B cell (primary cell): ENCODE measurements around the gene CRY1. TPM values are rescaled to one million over a fixed set of nuclear protein-coding genes. Genes with fewer than 3 reads are reported as not detected.

ENCODE experiments used
- ATAC-seq: fragments of 200-7000 bp; cut with Tn5 transposase; one replicate; pipeline ENCODE4 v1.10.0; 2021; ENCODE audit warnings: low read depth, mild to moderate bottlenecking, moderate number of reproducible peaks, moderate library complexity
- CTCF ChIA-PET: fragments of 350-600 bp; sonication (Branson Sonifier 250); formaldehyde crosslinking; loops from one replicate; lab custom pipeline; 2021; ENCODE audit warnings: antibody characterized with exemption, inconsistent platforms; lab: Charles Lee
- POLR2A ChIA-PET: fragments of 350-600 bp; sonication (Branson Sonifier 250); formaldehyde crosslinking; loops from one replicate; lab custom pipeline; 2021; ENCODE audit warnings: antibody characterized with exemption; lab: Charles Lee
- DNase-seq: peaks from one replicate; pipeline ENCODE4 v3.0.0; 2013
- H2AFZ ChIP-seq: 2 replicates; pipeline ENCODE4 v1.6.1; 2012; ENCODE audit warnings: mild to moderate bottlenecking, low read depth, low read length; ENCODE audit not compliant: insufficient read depth, poor library complexity, severe bottlenecking
- H3K27ac ChIP-seq, 2 donors: 1 replicate in 1 of 2; 2 replicates in 1 of 2; pipeline ENCODE4 v1.5.1; 2012 to 2013; ENCODE audit warnings: low read length in 2 of 2, mild to moderate bottlenecking in 2 of 2, moderate library complexity in 1 of 2
- H3K27me3 ChIP-seq, 4 experiments: fragments of 200-600 bp in 1 of 4; sonication (generic) in 1 of 4; replicated peaks in 1 of 4; 1 replicate in 2 of 4; 2 replicates in 2 of 4; pipeline versions ENCODE4 v1.6.1 to v1.7.0; 2013 to 2016; ENCODE audit warnings: low read length in 3 of 4, mild to moderate bottlenecking in 2 of 4, mixed read lengths in 1 of 4, moderate library complexity in 1 of 4; ENCODE audit not compliant: insufficient read depth in 4 of 4, control insufficient read depth in 3 of 4; ENCODE audit errors: control extremely low read depth in 1 of 4
- H3K36me3 ChIP-seq, 2 experiments: replicated peaks in 1 of 2; 1 replicate in 1 of 2; 2 replicates in 1 of 2; pipeline versions ENCODE4 v1.6.1 to v1.7.1; 2013; ENCODE audit warnings: low read length in 1 of 2; ENCODE audit not compliant: insufficient read depth in 2 of 2, control insufficient read depth in 1 of 2; ENCODE audit errors: control extremely low read depth in 1 of 2, extremely low read depth in 1 of 2
- H3K4me1 ChIP-seq, 2 donors: fragments of 200-600 bp in 1 of 2; sonication (generic) in 1 of 2; 1 replicate in 1 of 2; 2 replicates in 1 of 2; pipeline versions ENCODE4 v1.5.1 to v1.6.1; 2013 to 2017; ENCODE audit warnings: low read length in 2 of 2; ENCODE audit not compliant: control insufficient read depth in 2 of 2, insufficient read depth in 2 of 2
- H3K4me2 ChIP-seq: replicated peaks from 2 replicates; pipeline ENCODE3; 2012; ENCODE audit warnings: mild to moderate bottlenecking, low read depth, low read length; ENCODE audit not compliant: poor library complexity, severe bottlenecking
- H3K4me3 ChIP-seq, 5 experiments: fragments of 200-600 bp in 1 of 5; sonication (generic) in 1 of 5; 1 replicate in 3 of 5; 2 replicates in 2 of 5; pipeline versions ENCODE4 v1.5.1 to v1.7.0; 2011 to 2016; ENCODE audit warnings: low read length in 4 of 5, mild to moderate bottlenecking in 4 of 5, low read depth in 2 of 5, control low read depth in 1 of 5, moderate library complexity in 1 of 5; ENCODE audit not compliant: insufficient read depth in 1 of 5; ENCODE audit errors: control extremely low read depth in 1 of 5, extremely low read depth in 1 of 5
- H3K79me2 ChIP-seq: fragments of 200-600 bp; sonication (generic); one replicate; pipeline ENCODE4 v1.6.0; 2016; ENCODE audit warnings: low read length; ENCODE audit not compliant: control insufficient read depth, insufficient read depth
- H3K9ac ChIP-seq: fragments of 200-600 bp; sonication (generic); 2 replicates; pipeline ENCODE4 v1.6.1; 2017; ENCODE audit warnings: mild to moderate bottlenecking, low read length, moderate library complexity
- H3K9me3 ChIP-seq, 3 donors: one replicate each; pipeline versions ENCODE4 v1.6.1 to v1.7.1; 2013; ENCODE audit warnings: low read length in 2 of 3; ENCODE audit not compliant: control insufficient read depth in 2 of 3, insufficient read depth in 1 of 3; ENCODE audit errors: control extremely low read depth in 1 of 3
- H4K20me1 ChIP-seq: 2 replicates; pipeline ENCODE4 v1.6.0; 2012; ENCODE audit warnings: mild to moderate bottlenecking, low read length; ENCODE audit not compliant: insufficient read depth, control insufficient read depth, poor library complexity, severe bottlenecking
- H3K27ac Mint-ChIP-seq: one replicate; pipeline ENCODE4 v1.8.0; 2021; ENCODE audit warnings: mixed read lengths
- H3K27me3 Mint-ChIP-seq: one replicate; pipeline ENCODE4 v1.8.0; 2021; ENCODE audit warnings: mixed read lengths
- H3K4me1 Mint-ChIP-seq: one replicate; pipeline ENCODE4 v1.8.0; 2021; ENCODE audit warnings: mixed read lengths
- H3K4me3 Mint-ChIP-seq: one replicate; pipeline ENCODE4 v1.8.0; 2021; ENCODE audit warnings: mixed read lengths
- H3K9me3 Mint-ChIP-seq: one replicate; pipeline ENCODE4 v1.8.0; 2022; ENCODE audit warnings: mixed read lengths; ENCODE audit not compliant: insufficient read depth
- CTCF ChIP-seq: fragments of 200-600 bp; IDR thresholded peaks from one replicate; pipeline ENCODE4 v1.8.0; 2022; ENCODE audit warnings: antibody characterized with exemption, mild to moderate bottlenecking
- EZH2 ChIP-seq: IDR thresholded peaks from 2 replicates; pipeline ENCODE4 v1.6.1; 2012; ENCODE audit warnings: borderline replicate concordance, low read depth, mild to moderate bottlenecking, moderate library complexity, low read length; ENCODE audit not compliant: insufficient read depth, poor library complexity, severe bottlenecking
- WGBS: methylation state at CpG from one replicate; pipeline ENCODE4 v1.1.5; 2013; ENCODE audit warnings: missing lambda C conversion rate; ENCODE audit not compliant: insufficient coverage; 5-methylcytosine and 5-hydroxymethylcytosine counted together
- intact Hi-C: fragments of 100-400 bp; cut with micrococcal nuclease; formaldehyde crosslinking; loops from one replicate; pipeline ENCODE4 v1.10.0; 2022
- polyA plus RNA-seq: library from polyadenylated mRNA; depleted of rRNA; stranded (reverse); fragments of >200 nt; gene quantifications from 2 replicates; pipeline ENCODE4 v1.2.3, GENCODE V29; 2012
- total RNA-seq, 2 donors: library from RNA; stranded (reverse); fragments of 120-200 nt in 1 of 2; gene quantifications; 1 replicate in 1 of 2; 2 replicates in 1 of 2; pipeline versions ENCODE4 v1.2.3 to v1.2.4, GENCODE V29; 2013 to 2022

CRY1 gene
- total and polyA plus RNA-seq, 2 donors (not counting 1 experiment from before 2014, with no cell fraction given), result 2.4 to 8.8 TPM

GRCh38 chr12:107025671-107026070 is 67.7 kb downstream of the CRY1 start:
- Histone ChIP-seq H3K27ac (no peak overlapping the region), H3K9ac (no peak overlapping the region), H3K79me2 (no peaks in the 10 kb centered on the region), H3K4me3 (no peak overlapping the region), H3K36me3 (no peaks in the 10 kb centered on the region), H3K4me2 (no peak overlapping the region), H4K20me1 (no peaks in the 10 kb centered on the region), H3K4me1 (no peaks in the 10 kb centered on the region), H3K27me3 (no peaks in the 10 kb centered on the region), H3K9me3 (no peaks in the 10 kb centered on the region), H2AFZ (no peak overlapping the region)
- no peak for ATAC-seq
- no peaks in the 10 kb centered on the region for H3K27me3 Mint-ChIP-seq
- CTCF ChIA-PET, result no interaction called here
- WGBS, result 100% methylated on average over 1 of the region's 1 CpG
- intact Hi-C loops, result no loop called here
- no peak overlapping the region for H3K27ac Mint-ChIP-seq
- POLR2A ChIA-PET, result no interaction called here
- TF ChIP-seq EZH2, result no peak
- no peak for TF ChIP-seq CTCF
- no peaks in the 10 kb centered on the region for H3K9me3 Mint-ChIP-seq
- H3K4me1 Mint-ChIP-seq, result no peaks in the 10 kb centered on the region
- no peak overlapping the region for H3K4me3 Mint-ChIP-seq
- no peak for DNase-seq

- Histone ChIP-seq H3K4me1 (no peaks in the 10 kb centered on the region), H3K27me3 (no peaks in the 10 kb centered on the region), H2AFZ (no peak overlapping the region), H3K27ac (no peak overlapping the region), H3K9me3 (no peaks in the 10 kb centered on the region), H3K36me3 (no peaks in the 10 kb centered on the region), H3K4me2 (no peak overlapping the region), H3K79me2 (no peaks in the 10 kb centered on the region), H3K4me3 (no peak overlapping the region), H4K20me1 (no peaks in the 10 kb centered on the region), H3K9ac (no peak overlapping the region)
- ChIA-PET POLR2A (no interaction called here), CTCF (no interaction called here)
- no peaks in the 10 kb centered on the region for H3K9me3 Mint-ChIP-seq
- no peak overlapping the region for H3K27ac Mint-ChIP-seq
- intact Hi-C loops, result no loop called here
- no peaks in the 10 kb centered on the region for H3K27me3 Mint-ChIP-seq
- no peak for TF ChIP-seq CTCF
- TF ChIP-seq EZH2, result no peak
- H3K4me1 Mint-ChIP-seq, result no peaks in the 10 kb centered on the region
- no peak for DNase-seq
- H3K4me3 Mint-ChIP-seq, result no peak overlapping the region
- no peak for ATAC-seq
- WGBS, result 100% methylated on average over 1 of the region's 2 CpGs
Measured at GRCh38 chr12:107019546-107019945, 73.8 kb downstream of the CRY1 start.
